ENCODE results near the gene TMEM220.

GRCh38 chr17:10758062-10758461, 28.2 kb upstream of the TMEM220 start:
- TF ChIP-seq CTCF (IDR thresholded peaks at IDR 0.05; ENCODE audit: low read length) (no peak), EZH2 (optimal IDR thresholded peaks at IDR 0.05; ENCODE audit: low read depth, low read length) (no peak), EZH2phosphoT487 (IDR thresholded peaks at IDR 0.05; ENCODE audit: low read length) (no peak)

Measured in MM.1S (cell line).